ENCODE results near the gene ERFE. TPM values are rescaled to one million over a fixed set of nuclear protein-coding genes. Genes with fewer than 3 reads are reported as not detected.

The ERFE gene
- total RNA-seq, 1 experiment from 2014 or later: 4.5 TPM

DNA sequence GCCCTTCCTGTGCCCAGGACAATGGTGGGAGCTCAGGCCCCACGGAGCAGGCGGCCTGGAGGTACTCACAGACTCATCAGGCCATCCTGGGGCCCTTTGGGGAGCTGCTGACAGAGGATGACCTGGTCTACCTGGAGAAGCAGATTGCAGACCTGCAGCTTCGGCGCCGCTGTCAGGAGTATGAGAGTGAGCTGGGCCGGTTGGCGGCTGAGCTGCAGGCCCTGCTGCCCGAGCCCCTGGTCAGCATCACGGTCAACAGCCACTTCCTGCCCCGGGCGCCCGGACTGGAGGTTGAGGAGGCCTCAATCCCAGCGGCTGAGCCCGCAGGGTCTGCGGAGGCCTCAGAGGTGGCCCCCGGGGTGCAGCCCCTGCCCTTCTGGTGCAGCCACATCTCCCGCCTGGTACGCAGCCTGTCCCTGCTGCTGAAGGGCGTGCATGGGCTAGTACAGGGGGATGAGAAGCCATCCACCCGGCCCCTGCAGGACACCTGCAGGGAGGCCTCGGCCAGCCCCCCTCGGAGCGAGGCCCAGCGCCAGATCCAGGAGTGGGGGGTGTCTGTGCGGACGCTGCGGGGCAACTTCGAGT lies 28.6 kb upstream of the ERFE start:
- POLR2A ChIA-PET: no interaction called here

DNA sequence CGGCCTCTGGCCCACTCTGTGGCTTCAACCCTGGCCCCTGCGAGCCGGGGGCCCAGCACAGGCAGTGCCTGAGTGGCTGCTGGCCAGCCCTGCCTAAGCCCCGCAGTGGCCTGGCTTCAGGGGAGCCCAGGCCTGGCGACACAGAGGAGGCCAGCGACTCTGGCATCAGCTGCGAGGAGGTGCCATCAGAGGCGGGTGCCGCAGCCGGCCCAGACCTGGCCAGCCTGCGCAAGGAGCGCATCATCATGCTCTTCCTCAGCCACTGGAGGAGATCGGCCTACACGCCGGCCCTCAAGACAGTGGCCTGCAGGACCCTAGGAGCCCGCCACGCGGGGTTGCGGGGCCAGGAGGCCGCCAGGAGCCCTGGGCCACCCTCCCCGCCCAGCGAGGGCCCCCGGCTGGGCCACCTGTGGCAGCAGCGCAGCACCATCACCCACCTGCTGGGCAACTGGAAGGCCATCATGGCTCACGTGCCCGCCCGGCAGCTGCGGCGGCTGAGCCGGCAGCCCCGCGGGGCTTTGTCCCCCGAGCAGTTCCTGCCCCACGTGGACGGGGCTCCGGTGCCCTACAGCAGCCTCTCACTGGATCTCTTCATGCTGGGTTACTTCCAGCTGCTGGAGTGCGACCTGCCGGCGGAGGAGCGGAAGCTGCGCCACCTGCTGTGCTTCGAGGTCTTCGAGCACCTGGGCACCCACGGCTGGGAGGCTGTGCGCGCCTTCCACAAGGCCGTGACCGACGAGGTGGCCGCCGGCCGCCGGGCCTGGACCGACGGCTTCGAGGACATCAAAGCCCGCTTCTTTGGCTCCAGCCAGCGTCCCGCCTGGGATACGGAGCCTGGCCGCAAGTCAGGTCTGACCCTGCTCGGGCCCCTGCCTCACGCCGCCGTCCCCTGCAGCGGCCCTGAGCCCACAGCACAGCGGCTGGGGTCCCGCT lies 27.8 kb upstream of the ERFE start:
- DNase-seq (ENCODE audit: low spot score) (no peak), ATAC-seq (no peak)
- no peaks in the 10 kb centered on the region for H3K9me3 Mint-ChIP-seq
- ChIA-PET POLR2A (no interaction called here), CTCF (no interaction called here)
- TF ChIP-seq, protein P1, sequence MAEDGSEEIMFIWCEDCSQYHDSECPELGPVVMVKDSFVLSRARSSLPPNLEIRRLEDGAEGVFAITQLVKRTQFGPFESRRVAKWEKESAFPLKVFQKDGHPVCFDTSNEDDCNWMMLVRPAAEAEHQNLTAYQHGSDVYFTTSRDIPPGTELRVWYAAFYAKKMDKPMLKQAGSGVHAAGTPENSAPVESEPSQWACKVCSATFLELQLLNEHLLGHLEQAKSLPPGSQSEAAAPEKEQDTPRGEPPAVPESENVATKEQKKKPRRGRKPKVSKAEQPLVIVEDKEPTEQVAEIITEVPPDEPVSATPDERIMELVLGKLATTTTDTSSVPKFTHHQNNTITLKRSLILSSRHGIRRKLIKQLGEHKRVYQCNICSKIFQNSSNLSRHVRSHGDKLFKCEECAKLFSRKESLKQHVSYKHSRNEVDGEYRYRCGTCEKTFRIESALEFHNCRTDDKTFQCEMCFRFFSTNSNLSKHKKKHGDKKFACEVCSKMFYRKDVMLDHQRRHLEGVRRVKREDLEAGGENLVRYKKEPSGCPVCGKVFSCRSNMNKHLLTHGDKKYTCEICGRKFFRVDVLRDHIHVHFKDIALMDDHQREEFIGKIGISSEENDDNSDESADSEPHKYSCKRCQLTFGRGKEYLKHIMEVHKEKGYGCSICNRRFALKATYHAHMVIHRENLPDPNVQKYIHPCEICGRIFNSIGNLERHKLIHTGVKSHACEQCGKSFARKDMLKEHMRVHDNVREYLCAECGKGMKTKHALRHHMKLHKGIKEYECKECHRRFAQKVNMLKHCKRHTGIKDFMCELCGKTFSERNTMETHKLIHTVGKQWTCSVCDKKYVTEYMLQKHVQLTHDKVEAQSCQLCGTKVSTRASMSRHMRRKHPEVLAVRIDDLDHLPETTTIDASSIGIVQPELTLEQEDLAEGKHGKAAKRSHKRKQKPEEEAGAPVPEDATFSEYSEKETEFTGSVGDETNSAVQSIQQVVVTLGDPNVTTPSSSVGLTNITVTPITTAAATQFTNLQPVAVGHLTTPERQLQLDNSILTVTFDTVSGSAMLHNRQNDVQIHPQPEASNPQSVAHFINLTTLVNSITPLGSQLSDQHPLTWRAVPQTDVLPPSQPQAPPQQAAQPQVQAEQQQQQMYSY (CRISPR knock-in tag; IDR thresholded peaks at IDR 0.05): no peak
- TF ChIP-seq NFE2L1 (CRISPR knock-in tag; IDR thresholded peaks at IDR 0.05): no peak
- TF ChIP-seq TCF7 (CRISPR knock-in tag; IDR thresholded peaks at IDR 0.05; ENCODE audit: low read depth): no peak
- no peak for TF ChIP-seq NR3C1 (CRISPR knock-in tag; conservative IDR thresholded peaks at IDR 0.05; ENCODE audit: low read depth)
- no peak for TF ChIP-seq ZNF396 (CRISPR knock-in tag; IDR thresholded peaks at IDR 0.05; ENCODE audit: borderline replicate concordance)
- H3K4me3 Mint-ChIP-seq: no peak overlapping the region
- H3K4me1 Mint-ChIP-seq: no peaks in the 10 kb centered on the region
- no peak overlapping the region for H3K27ac Mint-ChIP-seq
- no peaks in the 10 kb centered on the region for H3K36me3 Mint-ChIP-seq
- H3K27me3 Mint-ChIP-seq (ENCODE audit: low read depth): no peaks in the 10 kb centered on the region

More for the DNA sequence above, 28.6 kb upstream of the ERFE start:
- ATAC-seq (no peak), DNase-seq (ENCODE audit: low spot score) (no peak)
- H3K4me3 Mint-ChIP-seq: no peak overlapping the region
- H3K27me3 Mint-ChIP-seq (ENCODE audit: low read depth): no peaks in the 10 kb centered on the region
- H3K27ac Mint-ChIP-seq: no peak overlapping the region
- no peak for TF ChIP-seq ZBTB21 (CRISPR knock-in tag; IDR thresholded peaks at IDR 0.05; ENCODE audit: borderline replicate concordance)
- no peak for TF ChIP-seq ELF4 (CRISPR knock-in tag; IDR thresholded peaks at IDR 0.05; ENCODE audit: low read depth)
- TF ChIP-seq CREB1 (CRISPR knock-in tag; IDR thresholded peaks at IDR 0.05): no peak
- no peak for TF ChIP-seq ZNF121 (CRISPR knock-in tag; IDR thresholded peaks at IDR 0.05)
- H3K9me3 Mint-ChIP-seq: no peaks in the 10 kb centered on the region
- CTCF ChIA-PET: no interaction called here
- H3K4me1 Mint-ChIP-seq: no peaks in the 10 kb centered on the region
- H3K36me3 Mint-ChIP-seq: no peaks in the 10 kb centered on the region

DNA sequence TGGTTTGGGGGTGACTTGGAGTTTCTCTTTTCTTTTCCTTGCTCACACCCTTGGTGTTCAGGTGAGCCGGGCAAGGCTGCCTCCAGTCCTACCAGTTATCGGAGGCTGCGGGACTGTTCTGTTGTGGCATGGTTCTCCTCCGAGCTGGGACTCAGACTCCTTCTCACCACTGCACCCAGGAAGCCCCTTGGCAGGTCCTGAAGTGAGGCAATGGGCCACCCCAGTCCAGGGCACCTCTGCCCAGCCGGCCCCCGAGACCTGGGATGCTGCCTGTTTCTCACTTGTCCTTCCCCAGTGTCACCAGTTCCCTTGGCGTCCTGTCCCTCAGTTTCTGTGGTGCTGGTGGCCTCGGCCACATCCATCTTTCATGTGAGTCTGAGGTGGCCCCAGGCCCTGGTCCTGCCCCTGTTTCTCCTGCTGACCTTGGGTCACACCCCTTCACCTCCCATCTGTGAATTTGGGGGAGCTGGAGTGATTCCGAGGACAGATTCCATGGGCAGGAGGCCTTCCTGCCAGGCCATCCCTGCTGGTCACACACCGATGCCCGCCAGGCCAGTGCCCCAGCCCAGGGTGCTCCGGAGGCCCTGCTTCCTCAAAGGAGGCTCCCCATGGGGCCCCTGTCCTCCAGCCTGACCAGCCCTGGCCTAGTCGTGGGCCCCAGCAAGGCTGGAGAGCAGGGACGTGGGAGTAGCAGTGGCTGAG lies 26.9 kb upstream of the ERFE start:
- no peak for DNase-seq (ENCODE audit: low spot score)
- POLR2A ChIA-PET: no interaction called here
- Mint-ChIP-seq H3K27ac (no peak overlapping the region), H3K4me3 (no peak overlapping the region), H3K27me3 (ENCODE audit: low read depth) (no peaks in the 10 kb centered on the region), H3K9me3 (no peaks in the 10 kb centered on the region), H3K4me1 (no peaks in the 10 kb centered on the region), H3K36me3 (no peaks in the 10 kb centered on the region)
- TF ChIP-seq FOXK1 (CRISPR knock-in tag; IDR thresholded peaks at IDR 0.05): no peak
- no peak for TF ChIP-seq IRF2 (CRISPR knock-in tag; IDR thresholded peaks at IDR 0.05; ENCODE audit: borderline replicate concordance, low read depth)
- no peak for TF ChIP-seq CBFB (CRISPR knock-in tag; IDR thresholded peaks at IDR 0.05; ENCODE audit: low read depth)
- no peak for TF ChIP-seq ZNF219 (CRISPR knock-in tag; IDR thresholded peaks at IDR 0.05; ENCODE audit: borderline replicate concordance)
- no peak for ATAC-seq
- CTCF ChIA-PET: no interaction called here

Measured in WTC11 (cell line).